HG02884 (cell line): ENCODE data around the gene ELL.
"Not testable (repeated sequence)": the region's sequence is repeated elsewhere in the genome, so short reads cannot be mapped to it uniquely, and the experiment has no call there.

Source experiments
- ATAC-seq: cut with Tn5 transposase; IDR thresholded peaks from one replicate; pipeline ENCODE4 v1.9.1; 2021; ENCODE audit warnings: mild to moderate bottlenecking, moderate library complexity; ENCODE audit not compliant: unreplicated experiment

The ELL gene

GRCh38 chr19:18521692-18522123, at the start of gene ELL:
ELL (minus strand) TSS chr19:18522070; CDS start chr19:18522055, 15 bp downstream.
- ATAC-seq: no peak

GRCh38 chr19:18568367-18568766, 46.5 kb upstream of the ELL start:
- no peak for ATAC-seq

GRCh38 chr19:18566953-18567352, 45.1 kb upstream of the ELL start:
- no peak for ATAC-seq

- ATAC-seq: no peak
These were observed 40.2 kb upstream of the ELL start for GRCh38 chr19:18562086-18562485.

- no peak for ATAC-seq
These were observed 37.8 kb upstream of the ELL start for GRCh38 chr19:18559685-18560084.

GRCh38 chr19:18558604-18559003, 36.7 kb upstream of the ELL start:
- ATAC-seq: no peak

- no peak for ATAC-seq
These were observed 36.3 kb upstream of the ELL start for GRCh38 chr19:18558202-18558555.

GRCh38 chr19:18557411-18558201, 35.7 kb upstream of the ELL start, which contains the start of gene KXD1:
KXD1 (plus strand) TSS chr19:18557870; CDS start chr19:18562057, 4,187 bp downstream.
- peak; percentile 84 for ATAC-seq

GRCh38 chr19:18551631-18552030, 29.8 kb upstream of the ELL start:
- no peak for ATAC-seq

- ATAC-seq: peak; percentile 62
These were observed 22.1 kb upstream of the ELL start for GRCh38 chr19:18543814-18544475.

- ATAC-seq: peak; percentile 69
These were observed 21.3 kb upstream of the ELL start, which contains the start of gene FKBP8 for GRCh38 chr19:18542941-18543813. FKBP8 (minus strand) TSS chr19:18543573; CDS start chr19:18541970, 1,603 bp downstream.

GRCh38 chr19:18541992-18542940, 20.4 kb upstream of the ELL start:
- ATAC-seq: no peak

GRCh38 chr19:18541258-18541991, 19.6 kb upstream of the ELL start:
- no peak for ATAC-seq

GRCh38 chr19:18540200-18540599, 18.3 kb upstream of the ELL start:
- not testable (repeated sequence) for ATAC-seq

GRCh38 chr19:18539372-18539771, 17.5 kb upstream of the ELL start:
- no peak for ATAC-seq

GRCh38 chr19:18538115-18538514, 16.2 kb upstream of the ELL start:
- no peak for ATAC-seq

GRCh38 chr19:18537431-18537830, 15.6 kb upstream of the ELL start:
- ATAC-seq: no peak

GRCh38 chr19:18536475-18536874, 14.6 kb upstream of the ELL start:
- ATAC-seq: no peak

GRCh38 chr19:18533058-18533457, 11.2 kb upstream of the ELL start:
- ATAC-seq: no peak
